ENCODE results near the gene PPP1R9A. TPM values are rescaled to one million over a fixed set of nuclear protein-coding genes. Genes with fewer than 3 reads are reported as not detected.

PPP1R9A gene
- total RNA-seq, 2 donors from 2014 or later, result 17.7 to 20.2 TPM

DNA sequence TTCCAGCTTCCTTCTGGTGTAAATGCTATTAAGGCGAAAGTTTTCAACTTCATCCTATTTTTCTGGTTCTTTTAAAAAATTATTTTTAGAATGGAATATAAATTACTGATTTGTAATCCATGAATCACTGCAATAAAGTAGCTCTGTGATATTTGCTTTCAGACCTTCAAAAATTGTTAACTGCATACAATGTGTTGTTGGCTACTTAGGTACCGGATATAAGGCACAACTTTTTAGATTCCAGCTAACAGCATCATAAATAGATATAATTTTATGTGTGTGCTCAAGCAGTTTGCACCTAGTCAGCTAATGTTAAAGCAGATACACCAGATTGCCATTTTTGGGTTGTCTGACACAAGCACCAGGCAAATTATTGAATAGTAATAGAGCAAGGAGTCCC is 358.2 kb downstream of the PPP1R9A start:
- H3K27ac ChIP-seq, result no peak overlapping the region
- TF ChIP-seq, protein P1, sequence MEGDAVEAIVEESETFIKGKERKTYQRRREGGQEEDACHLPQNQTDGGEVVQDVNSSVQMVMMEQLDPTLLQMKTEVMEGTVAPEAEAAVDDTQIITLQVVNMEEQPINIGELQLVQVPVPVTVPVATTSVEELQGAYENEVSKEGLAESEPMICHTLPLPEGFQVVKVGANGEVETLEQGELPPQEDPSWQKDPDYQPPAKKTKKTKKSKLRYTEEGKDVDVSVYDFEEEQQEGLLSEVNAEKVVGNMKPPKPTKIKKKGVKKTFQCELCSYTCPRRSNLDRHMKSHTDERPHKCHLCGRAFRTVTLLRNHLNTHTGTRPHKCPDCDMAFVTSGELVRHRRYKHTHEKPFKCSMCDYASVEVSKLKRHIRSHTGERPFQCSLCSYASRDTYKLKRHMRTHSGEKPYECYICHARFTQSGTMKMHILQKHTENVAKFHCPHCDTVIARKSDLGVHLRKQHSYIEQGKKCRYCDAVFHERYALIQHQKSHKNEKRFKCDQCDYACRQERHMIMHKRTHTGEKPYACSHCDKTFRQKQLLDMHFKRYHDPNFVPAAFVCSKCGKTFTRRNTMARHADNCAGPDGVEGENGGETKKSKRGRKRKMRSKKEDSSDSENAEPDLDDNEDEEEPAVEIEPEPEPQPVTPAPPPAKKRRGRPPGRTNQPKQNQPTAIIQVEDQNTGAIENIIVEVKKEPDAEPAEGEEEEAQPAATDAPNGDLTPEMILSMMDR (IDR thresholded peaks at IDR 0.05), result no peak
- H3K27me3 ChIP-seq, result no peaks in the 10 kb centered on the region
- intact Hi-C loops (cut with DNase I), result no loop called here
- no peaks in the 10 kb centered on the region for H3K36me3 ChIP-seq
- no peak overlapping the region for H3K9ac ChIP-seq (ENCODE audit: low read depth in 2 of 2, low read length in 2 of 2)
- DNase-seq, result no peak
- H3K4me3 ChIP-seq, result no peak overlapping the region
- no peaks in the 10 kb centered on the region for H3K4me1 ChIP-seq
- H3K9me3 ChIP-seq, result no peaks in the 10 kb centered on the region

DNA sequence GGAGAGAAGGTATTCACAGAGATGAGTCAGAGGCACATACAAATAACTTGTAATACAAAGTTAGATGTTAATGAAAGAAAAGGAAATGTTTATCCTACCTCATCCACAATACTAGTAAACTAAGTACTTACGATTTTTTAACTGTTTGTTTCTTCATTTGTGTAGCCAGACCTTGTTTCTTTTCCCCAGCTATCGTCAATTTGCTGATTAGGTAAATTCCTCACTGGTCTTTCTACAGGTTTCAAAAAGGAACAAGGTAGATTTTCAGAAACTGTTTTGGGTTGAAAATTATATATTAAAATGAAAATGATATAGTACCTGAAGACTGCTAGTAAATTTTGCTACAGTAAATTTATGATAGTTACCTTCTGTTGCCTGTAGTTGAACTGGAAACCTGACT is 360.4 kb downstream of the PPP1R9A start:
- Histone ChIP-seq H3K27ac (no peak overlapping the region), H3K9me3 (no peaks in the 10 kb centered on the region), H3K27me3 (no peaks in the 10 kb centered on the region), H3K4me1 (no peaks in the 10 kb centered on the region), H3K9ac (ENCODE audit: low read depth in 2 of 2, low read length in 2 of 2) (no peak overlapping the region), H3K36me3 (no peaks in the 10 kb centered on the region), H3K4me3 (no peak overlapping the region)
- TF ChIP-seq, protein P1 (IDR thresholded peaks at IDR 0.05), result no peak
- intact Hi-C loops (cut with DNase I), result no loop called here
- no peak for DNase-seq

DNA sequence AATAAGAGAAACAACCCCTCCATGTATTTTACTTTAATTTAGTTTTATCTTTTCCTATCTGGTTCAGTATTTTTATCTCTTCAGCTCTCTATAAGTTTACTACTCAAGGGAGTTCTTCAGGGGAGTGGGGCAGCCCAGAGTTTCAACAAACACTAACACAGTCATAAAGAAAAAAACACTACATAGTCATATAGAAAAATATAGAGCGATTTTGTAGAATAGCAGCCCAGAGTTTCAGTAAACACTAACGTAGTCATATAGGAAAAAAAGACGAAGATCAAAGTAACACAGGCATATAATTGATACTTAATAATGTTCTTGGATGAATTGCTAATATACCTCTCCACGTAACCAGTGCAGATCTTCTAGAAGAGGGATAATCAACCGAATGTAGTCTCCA is 362.2 kb downstream of the PPP1R9A start:
- no peaks in the 10 kb centered on the region for H3K36me3 ChIP-seq
- H3K4me1 ChIP-seq, result no peaks in the 10 kb centered on the region
- no peak for DNase-seq
- H3K9me3 ChIP-seq, result no peaks in the 10 kb centered on the region
- no peak overlapping the region for H3K9ac ChIP-seq (ENCODE audit: low read depth in 2 of 2, low read length in 2 of 2)
- intact Hi-C loops (cut with DNase I), result loop anchor here (10.0 kb wide), 1 partner anchor 205 kb away; no protein-coding TSS in a partner anchor
- TF ChIP-seq, protein P1 (IDR thresholded peaks at IDR 0.05), result no peak
- no peaks in the 10 kb centered on the region for H3K27me3 ChIP-seq
- H3K4me3 ChIP-seq, result no peak overlapping the region
- H3K27ac ChIP-seq, result no peak overlapping the region

DNA sequence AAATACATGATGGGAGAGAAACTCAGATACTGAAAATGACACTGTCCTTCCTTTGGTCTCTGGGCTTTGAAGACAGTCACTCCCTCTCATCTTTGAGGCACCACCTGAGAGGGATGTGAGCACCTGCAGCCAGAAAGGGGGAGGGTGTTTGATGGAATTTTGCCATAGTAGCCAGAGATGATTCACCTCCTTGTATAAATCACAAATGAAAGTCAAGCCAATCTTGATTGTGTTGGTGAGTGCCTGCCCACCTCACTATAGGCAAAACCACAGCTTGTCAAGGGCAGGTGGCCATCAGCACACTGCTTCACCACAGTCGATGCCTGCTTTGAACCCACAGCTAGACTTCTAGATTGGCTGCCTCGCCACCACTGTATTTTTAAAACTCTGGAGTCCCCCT is 368.7 kb downstream of the PPP1R9A start:
- intact Hi-C loops (cut with DNase I), result loop anchor here (10.0 kb wide), 1 partner anchor 199 kb away; no protein-coding TSS in a partner anchor
- no peak for DNase-seq
- H3K4me1 ChIP-seq, result no peaks in the 10 kb centered on the region
- H3K9ac ChIP-seq (ENCODE audit: low read depth in 2 of 2, low read length in 2 of 2), result no peak overlapping the region
- no peaks in the 10 kb centered on the region for H3K27me3 ChIP-seq
- H3K9me3 ChIP-seq, result no peaks in the 10 kb centered on the region
- H3K4me3 ChIP-seq, result no peak overlapping the region
- TF ChIP-seq, protein P1 (IDR thresholded peaks at IDR 0.05), result no peak
- no peaks in the 10 kb centered on the region for H3K36me3 ChIP-seq
- no peak overlapping the region for H3K27ac ChIP-seq

DNA sequence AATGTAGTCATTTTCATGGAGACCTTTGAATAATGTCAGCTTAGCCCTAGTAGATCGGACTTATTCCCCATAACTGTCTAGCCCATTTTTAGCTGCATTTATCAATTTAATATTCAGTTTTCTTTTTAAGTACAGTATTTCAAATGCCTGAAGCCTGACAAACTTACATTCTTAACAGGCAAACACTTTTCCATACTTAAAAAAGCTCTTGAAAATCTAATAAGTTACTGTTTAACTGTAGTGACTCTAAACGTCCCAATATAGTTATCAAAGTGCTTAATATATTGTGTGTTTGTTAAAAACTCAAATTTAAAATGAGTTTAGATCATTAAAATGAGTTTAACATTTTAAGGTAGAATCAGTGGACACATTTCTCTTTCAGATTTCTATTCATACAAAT is 372.0 kb downstream of the PPP1R9A start:
- Histone ChIP-seq H3K36me3 (no peaks in the 10 kb centered on the region), H3K4me3 (no peak overlapping the region), H3K9ac (ENCODE audit: low read depth in 2 of 2, low read length in 2 of 2) (no peak overlapping the region), H3K27me3 (no peaks in the 10 kb centered on the region), H3K9me3 (no peaks in the 10 kb centered on the region), H3K4me1 (no peaks in the 10 kb centered on the region), H3K27ac (no peak overlapping the region)
- no peak for DNase-seq
- TF ChIP-seq, protein P1 (IDR thresholded peaks at IDR 0.05), result no peak
- intact Hi-C loops (cut with DNase I), result loop anchor here (10.0 kb wide), 1 partner anchor 195 kb away; no protein-coding TSS in a partner anchor

Measured in colonic mucosa (tissue), 4 donors.